ENCODE measurements around the gene PDE11A. TPM values are rescaled to one million over a fixed set of nuclear protein-coding genes. Genes with fewer than 3 reads are reported as not detected.

PDE11A gene
- polyA plus RNA-seq, 2 of the 4 experiments (the other 2 are of a cell fraction) = 3.6 to 5.6 TPM

DNA sequence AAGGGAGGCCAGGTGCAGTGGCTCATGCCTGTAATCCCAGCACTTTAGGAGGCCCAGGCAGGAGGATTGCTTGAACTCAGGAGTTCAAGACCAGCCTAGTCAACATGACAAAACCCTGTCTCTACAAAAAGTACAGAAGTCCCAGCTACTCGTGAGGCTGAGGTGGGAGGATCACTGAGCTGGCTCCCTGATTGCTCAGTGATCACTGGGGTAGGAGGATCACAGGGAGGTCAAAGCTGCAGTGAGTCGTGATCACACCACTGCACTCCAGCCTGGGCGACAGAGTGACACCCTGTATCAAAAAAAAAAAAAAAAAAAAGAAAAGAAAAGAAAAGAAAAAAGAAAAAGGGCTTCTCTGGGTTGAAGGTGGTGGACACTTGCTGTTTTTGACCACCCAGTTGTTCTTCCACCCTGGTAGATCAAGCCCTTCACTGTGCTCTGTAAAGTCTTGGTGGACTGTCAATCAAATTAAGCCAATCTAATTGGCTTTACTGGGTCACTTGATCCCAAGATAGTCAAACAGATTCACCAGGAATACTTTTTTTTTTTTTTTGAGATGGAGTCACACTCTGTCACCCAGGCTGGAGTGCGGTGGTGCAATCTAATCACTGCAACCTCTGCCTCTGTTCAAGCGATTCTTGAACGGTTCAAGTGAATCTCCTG, 488.4 kb downstream of the PDE11A start:
- no peak for ATAC-seq
- FAIRE-seq = no peak

DNA sequence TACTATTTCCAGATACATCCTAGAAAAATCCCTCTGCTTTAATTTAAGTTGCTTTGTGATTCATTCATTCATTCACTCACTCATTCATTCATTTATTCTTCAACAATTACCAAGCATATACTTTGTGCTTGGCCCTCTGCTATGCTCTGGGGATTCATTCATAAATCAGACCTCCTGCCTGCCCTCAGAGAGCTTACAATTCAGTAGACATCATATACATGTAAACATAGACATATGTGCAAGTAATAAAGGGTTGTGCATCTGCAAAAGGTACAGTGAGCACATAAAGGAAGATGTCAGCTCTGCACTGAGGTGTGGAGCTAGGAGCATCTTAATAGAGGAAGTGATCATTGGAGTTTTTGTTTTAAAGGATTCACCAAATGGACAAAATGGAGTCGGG, 490.6 kb downstream of the PDE11A start:
- no peak overlapping the region for H3K27ac ChIP-seq
- POLR2A ChIA-PET = no interaction called here
- no peak for TF ChIP-seq RCOR1 (IDR thresholded peaks at IDR 0.05; ENCODE audit: low read depth, low read length)
- TF ChIP-seq HEYL (CRISPR knock-in tag; IDR thresholded peaks at IDR 0.05) = no peak
- TF ChIP-seq SMC3 (IDR thresholded peaks at IDR 0.05) = no peak
- TF ChIP-seq, protein P1, sequence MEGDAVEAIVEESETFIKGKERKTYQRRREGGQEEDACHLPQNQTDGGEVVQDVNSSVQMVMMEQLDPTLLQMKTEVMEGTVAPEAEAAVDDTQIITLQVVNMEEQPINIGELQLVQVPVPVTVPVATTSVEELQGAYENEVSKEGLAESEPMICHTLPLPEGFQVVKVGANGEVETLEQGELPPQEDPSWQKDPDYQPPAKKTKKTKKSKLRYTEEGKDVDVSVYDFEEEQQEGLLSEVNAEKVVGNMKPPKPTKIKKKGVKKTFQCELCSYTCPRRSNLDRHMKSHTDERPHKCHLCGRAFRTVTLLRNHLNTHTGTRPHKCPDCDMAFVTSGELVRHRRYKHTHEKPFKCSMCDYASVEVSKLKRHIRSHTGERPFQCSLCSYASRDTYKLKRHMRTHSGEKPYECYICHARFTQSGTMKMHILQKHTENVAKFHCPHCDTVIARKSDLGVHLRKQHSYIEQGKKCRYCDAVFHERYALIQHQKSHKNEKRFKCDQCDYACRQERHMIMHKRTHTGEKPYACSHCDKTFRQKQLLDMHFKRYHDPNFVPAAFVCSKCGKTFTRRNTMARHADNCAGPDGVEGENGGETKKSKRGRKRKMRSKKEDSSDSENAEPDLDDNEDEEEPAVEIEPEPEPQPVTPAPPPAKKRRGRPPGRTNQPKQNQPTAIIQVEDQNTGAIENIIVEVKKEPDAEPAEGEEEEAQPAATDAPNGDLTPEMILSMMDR (IDR thresholded peaks at IDR 0.05) = no peak
- TF ChIP-seq, protein P2, sequence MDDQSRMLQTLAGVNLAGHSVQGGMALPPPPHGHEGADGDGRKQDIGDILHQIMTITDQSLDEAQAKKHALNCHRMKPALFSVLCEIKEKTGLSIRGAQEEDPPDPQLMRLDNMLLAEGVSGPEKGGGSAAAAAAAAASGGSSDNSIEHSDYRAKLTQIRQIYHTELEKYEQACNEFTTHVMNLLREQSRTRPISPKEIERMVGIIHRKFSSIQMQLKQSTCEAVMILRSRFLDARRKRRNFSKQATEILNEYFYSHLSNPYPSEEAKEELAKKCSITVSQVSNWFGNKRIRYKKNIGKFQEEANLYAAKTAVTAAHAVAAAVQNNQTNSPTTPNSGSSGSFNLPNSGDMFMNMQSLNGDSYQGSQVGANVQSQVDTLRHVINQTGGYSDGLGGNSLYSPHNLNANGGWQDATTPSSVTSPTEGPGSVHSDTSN (IDR thresholded peaks at IDR 0.05) = no peak
- TF ChIP-seq, protein P3, sequence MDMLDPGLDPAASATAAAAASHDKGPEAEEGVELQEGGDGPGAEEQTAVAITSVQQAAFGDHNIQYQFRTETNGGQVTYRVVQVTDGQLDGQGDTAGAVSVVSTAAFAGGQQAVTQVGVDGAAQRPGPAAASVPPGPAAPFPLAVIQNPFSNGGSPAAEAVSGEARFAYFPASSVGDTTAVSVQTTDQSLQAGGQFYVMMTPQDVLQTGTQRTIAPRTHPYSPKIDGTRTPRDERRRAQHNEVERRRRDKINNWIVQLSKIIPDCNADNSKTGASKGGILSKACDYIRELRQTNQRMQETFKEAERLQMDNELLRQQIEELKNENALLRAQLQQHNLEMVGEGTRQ (IDR thresholded peaks at IDR 0.05) = no peak
- TF ChIP-seq, protein P4, sequence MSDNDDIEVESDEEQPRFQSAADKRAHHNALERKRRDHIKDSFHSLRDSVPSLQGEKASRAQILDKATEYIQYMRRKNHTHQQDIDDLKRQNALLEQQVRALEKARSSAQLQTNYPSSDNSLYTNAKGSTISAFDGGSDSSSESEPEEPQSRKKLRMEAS (IDR thresholded peaks at IDR 0.05) = no peak
- TF ChIP-seq BHLHE40 (IDR thresholded peaks at IDR 0.05; ENCODE audit: low read depth, low read length) = no peak
- TF ChIP-seq HOXA7 (CRISPR knock-in tag; IDR thresholded peaks at IDR 0.05) = no peak
- TF ChIP-seq EHF (CRISPR knock-in tag; IDR thresholded peaks at IDR 0.05) = no peak
- TF ChIP-seq TFCP2L1 (CRISPR knock-in tag; IDR thresholded peaks at IDR 0.05) = no peak
- no peak for TF ChIP-seq NPAS2 (CRISPR knock-in tag; IDR thresholded peaks at IDR 0.05; ENCODE audit: borderline replicate concordance)
- TF ChIP-seq KDM1A (IDR thresholded peaks at IDR 0.05; ENCODE audit: low read depth) = no peak
- no peak for TF ChIP-seq ESRRA (IDR thresholded peaks at IDR 0.05; ENCODE audit: borderline replicate concordance, low read length)
- no peak for TF ChIP-seq RFX5 (IDR thresholded peaks at IDR 0.05)
- no peak for TF ChIP-seq RAD21 (conservative IDR thresholded peaks at IDR 0.05 in 1 of 2, IDR thresholded peaks at IDR 0.05 in 1 of 2)
- no peak for TF ChIP-seq HOXB13 (CRISPR knock-in tag; IDR thresholded peaks at IDR 0.05; ENCODE audit: low read depth)
- no peak for TF ChIP-seq CHD4 (IDR thresholded peaks at IDR 0.05; ENCODE audit: borderline replicate concordance)
- TF ChIP-seq, protein P5, sequence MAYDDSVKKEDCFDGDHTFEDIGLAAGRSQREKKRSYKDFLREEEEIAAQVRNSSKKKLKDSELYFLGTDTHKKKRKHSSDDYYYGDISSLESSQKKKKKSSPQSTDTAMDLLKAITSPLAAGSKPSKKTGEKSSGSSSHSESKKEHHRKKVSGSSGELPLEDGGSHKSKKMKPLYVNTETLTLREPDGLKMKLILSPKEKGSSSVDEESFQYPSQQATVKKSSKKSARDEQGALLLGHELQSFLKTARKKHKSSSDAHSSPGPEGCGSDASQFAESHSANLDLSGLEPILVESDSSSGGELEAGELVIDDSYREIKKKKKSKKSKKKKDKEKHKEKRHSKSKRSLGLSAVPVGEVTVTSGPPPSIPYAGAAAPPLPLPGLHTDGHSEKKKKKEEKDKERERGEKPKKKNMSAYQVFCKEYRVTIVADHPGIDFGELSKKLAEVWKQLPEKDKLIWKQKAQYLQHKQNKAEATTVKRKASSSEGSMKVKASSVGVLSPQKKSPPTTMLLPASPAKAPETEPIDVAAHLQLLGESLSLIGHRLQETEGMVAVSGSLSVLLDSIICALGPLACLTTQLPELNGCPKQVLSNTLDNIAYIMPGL (CRISPR knock-in tag; IDR thresholded peaks at IDR 0.05; ENCODE audit: borderline replicate concordance) = no peak
- DNase-seq (ENCODE audit: low read depth in 1 of 2, low spot score in 1 of 2) (no peak), ATAC-seq (no peak), FAIRE-seq (no peak)
- CTCF ChIA-PET = no interaction called here
- no peak overlapping the region for H3K4me3 ChIP-seq
- no peak overlapping the region for H3K4me2 ChIP-seq
- H3K4me1 ChIP-seq = no peaks in the 10 kb centered on the region
- no peaks in the 10 kb centered on the region for H3K9me3 ChIP-seq
- WGBS (ENCODE audit: missing lambda C conversion rate) = 71% methylated on average over 1 of the region's 1 CpG

More for the DNA sequence above, 488.4 kb downstream of the PDE11A start:
- Histone ChIP-seq H3K4me1 (no peaks in the 10 kb centered on the region), H3K27ac (no peak overlapping the region), H3K4me3 (no peak overlapping the region), H3K9me3 (no peaks in the 10 kb centered on the region), H3K4me2 (no peak overlapping the region)
- DNase-seq (ENCODE audit: low read depth in 1 of 2, low spot score in 1 of 2) = no peak
- ChIA-PET CTCF (interaction anchor here (0.9 to 1.1 kb wide), 4 partner anchors 8 to 141 kb away, joined by 3 to 5 read pairs (median 4); no protein-coding TSS in a partner anchor), POLR2A (no interaction called here)
- no peak for TF ChIP-seq CHD2 (IDR thresholded peaks at IDR 0.05; ENCODE audit: low read length, partially characterized antibody)
- no peak for TF ChIP-seq ZSCAN20 (CRISPR knock-in tag; IDR thresholded peaks at IDR 0.05)
- TF ChIP-seq ESRRA (IDR thresholded peaks at IDR 0.05; ENCODE audit: borderline replicate concordance, low read length) = no peak
- TF ChIP-seq, protein P6, sequence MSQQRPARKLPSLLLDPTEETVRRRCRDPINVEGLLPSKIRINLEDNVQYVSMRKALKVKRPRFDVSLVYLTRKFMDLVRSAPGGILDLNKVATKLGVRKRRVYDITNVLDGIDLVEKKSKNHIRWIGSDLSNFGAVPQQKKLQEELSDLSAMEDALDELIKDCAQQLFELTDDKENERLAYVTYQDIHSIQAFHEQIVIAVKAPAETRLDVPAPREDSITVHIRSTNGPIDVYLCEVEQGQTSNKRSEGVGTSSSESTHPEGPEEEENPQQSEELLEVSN (IDR thresholded peaks at IDR 0.05; ENCODE audit: borderline replicate concordance, low read depth) = no peak
- TF ChIP-seq FOXS1 (CRISPR knock-in tag; IDR thresholded peaks at IDR 0.05) = no peak
- no peak for TF ChIP-seq ZFP36 (IDR thresholded peaks at IDR 0.05; ENCODE audit: borderline replicate concordance, partially characterized antibody)
- no peak for TF ChIP-seq RARB (CRISPR knock-in tag; IDR thresholded peaks at IDR 0.05)
- WGBS (ENCODE audit: missing lambda C conversion rate) = 77% methylated on average over 6 of the region's 6 CpGs

All from A549 (cell line).